GM12872 (cell line): ENCODE data around the gene SOCS3.

Source experiments
- TF ChIP-seq, protein P1 (sequence below): IDR thresholded peaks from 3 replicates; pipeline ENCODE4 v1.5.1; 2011; ENCODE audit warnings: low read depth, mild to moderate bottlenecking, low read length, moderate library complexity; ENCODE audit not compliant: insufficient read depth

The SOCS3 gene

GRCh38 chr17:78379131-78379491, 19.2 kb upstream of the SOCS3 start:
- TF ChIP-seq, protein P1, sequence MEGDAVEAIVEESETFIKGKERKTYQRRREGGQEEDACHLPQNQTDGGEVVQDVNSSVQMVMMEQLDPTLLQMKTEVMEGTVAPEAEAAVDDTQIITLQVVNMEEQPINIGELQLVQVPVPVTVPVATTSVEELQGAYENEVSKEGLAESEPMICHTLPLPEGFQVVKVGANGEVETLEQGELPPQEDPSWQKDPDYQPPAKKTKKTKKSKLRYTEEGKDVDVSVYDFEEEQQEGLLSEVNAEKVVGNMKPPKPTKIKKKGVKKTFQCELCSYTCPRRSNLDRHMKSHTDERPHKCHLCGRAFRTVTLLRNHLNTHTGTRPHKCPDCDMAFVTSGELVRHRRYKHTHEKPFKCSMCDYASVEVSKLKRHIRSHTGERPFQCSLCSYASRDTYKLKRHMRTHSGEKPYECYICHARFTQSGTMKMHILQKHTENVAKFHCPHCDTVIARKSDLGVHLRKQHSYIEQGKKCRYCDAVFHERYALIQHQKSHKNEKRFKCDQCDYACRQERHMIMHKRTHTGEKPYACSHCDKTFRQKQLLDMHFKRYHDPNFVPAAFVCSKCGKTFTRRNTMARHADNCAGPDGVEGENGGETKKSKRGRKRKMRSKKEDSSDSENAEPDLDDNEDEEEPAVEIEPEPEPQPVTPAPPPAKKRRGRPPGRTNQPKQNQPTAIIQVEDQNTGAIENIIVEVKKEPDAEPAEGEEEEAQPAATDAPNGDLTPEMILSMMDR: no peak

DNA sequence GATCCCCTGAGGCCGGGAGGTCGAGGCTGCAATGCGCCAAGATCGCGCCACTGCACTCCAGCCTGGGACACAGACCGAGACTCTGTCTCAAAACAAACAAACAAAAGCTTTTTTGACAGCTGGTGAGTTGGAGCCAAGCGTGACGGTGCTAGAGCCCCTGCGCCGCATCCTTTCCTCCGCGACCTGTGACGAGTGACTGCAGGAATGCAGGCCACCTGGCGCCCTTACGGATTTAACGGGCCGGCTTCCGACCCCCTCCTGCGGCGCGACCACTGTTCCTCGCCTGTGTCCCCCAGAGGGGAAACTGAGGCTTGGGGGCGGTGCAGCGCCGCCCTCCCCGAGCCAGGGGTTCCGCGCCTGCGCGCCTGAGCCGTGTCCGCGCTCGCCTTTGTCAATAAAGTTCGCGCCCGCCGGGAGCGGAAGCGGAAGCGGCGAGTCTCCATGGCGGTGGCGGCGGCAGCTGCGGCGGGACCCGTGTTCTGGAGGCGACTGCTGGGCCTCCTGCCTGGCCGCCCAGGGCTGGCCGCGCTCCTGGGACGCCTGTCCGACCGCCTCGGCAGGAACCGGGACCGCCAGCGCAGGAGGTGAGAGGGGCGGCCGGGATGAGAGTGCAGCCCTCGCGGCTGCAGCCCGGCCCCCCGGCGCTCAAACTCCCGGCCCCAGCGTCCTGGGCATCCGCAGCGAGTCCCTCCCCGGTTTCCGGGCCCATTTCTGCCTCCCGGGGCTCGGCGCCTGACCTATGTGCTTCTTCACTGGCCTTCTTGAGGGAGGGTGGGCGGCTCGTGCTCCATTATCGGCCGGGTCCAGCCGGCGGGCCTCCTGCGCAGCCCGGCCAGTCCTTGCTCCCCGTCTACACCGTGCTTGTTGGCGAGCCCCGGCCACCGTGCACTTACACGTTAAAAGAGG, 18.6 kb upstream of the SOCS3 start, which contains the start of gene PGS1:
TSS of gene PGS1 (plus strand) at position 425 of the 906 bp plus-strand sequence. CDS start at position 442, 17 bp downstream.
- TF ChIP-seq, protein P1: no peak

GRCh38 chr17:78377858-78378224, 18.0 kb upstream of the SOCS3 start:
- TF ChIP-seq, protein P1: no peak

- TF ChIP-seq, protein P1: no peak
These were observed 16.3 kb upstream of the SOCS3 start for GRCh38 chr17:78376161-78376560.

DNA sequence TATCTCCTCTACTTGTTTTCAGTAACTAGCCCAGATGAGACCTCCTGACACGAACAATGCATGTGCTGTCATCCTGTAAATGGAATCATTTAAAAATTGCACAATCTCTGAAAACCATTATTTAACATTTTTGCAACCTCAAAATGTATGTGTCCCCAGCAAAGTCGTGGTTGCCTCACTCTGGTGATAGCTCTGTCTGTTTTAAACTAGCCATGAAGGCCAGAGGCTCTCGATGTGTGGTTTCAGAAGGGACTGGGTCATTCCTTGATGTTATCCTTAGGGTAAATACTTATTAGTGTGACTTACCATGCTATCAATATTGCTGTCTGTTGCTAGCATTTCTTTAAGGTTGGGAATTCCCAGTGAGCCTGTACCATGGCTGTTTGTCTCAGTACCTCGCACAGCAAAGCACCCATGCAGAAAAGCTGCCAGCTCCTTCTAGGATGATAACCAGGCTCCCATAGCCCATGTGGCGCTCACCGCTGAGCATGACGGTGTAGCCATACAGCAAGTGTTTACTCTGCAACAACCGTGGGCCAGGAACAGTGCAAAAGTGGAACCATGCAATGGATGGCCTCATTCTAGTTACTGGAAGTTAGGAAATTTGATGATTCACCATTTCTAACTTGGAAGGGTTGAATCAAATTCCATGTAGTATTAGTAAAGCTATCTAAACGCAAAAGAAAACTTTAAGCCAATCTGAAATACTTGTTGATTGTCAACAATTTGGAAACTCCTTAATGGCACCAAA, 15.7 kb upstream of the SOCS3 start:
- TF ChIP-seq, protein P1: no peak

GRCh38 chr17:78374631-78375274, 14.9 kb upstream of the SOCS3 start:
- TF ChIP-seq, protein P1: no peak

- TF ChIP-seq, protein P1: no peak
These were observed 14.3 kb upstream of the SOCS3 start for GRCh38 chr17:78374189-78374588.
